HG03045 (cell line): Measurements from ENCODE around the gene CUX1.
"Not testable (repeated sequence)": the region's sequence is repeated elsewhere in the genome, so short reads cannot be mapped to it uniquely, and the experiment has no call there.

Source experiments
- ATAC-seq: cut with Tn5 transposase; IDR thresholded peaks from one replicate; pipeline ENCODE4 v1.9.1; 2021; ENCODE audit warnings: mild to moderate bottlenecking, moderate library complexity; ENCODE audit not compliant: unreplicated experiment

The CUX1 gene

GRCh38 chr7:102223184-102223583 is 405.8 kb downstream of the CUX1 start:
- no peak for ATAC-seq

GRCh38 chr7:102225025-102225424 is 407.6 kb downstream of the CUX1 start:
- ATAC-seq, result no peak

- no peak for ATAC-seq
Observed at GRCh38 chr7:102227371-102227770, 409.9 kb downstream of the CUX1 start.

DNA sequence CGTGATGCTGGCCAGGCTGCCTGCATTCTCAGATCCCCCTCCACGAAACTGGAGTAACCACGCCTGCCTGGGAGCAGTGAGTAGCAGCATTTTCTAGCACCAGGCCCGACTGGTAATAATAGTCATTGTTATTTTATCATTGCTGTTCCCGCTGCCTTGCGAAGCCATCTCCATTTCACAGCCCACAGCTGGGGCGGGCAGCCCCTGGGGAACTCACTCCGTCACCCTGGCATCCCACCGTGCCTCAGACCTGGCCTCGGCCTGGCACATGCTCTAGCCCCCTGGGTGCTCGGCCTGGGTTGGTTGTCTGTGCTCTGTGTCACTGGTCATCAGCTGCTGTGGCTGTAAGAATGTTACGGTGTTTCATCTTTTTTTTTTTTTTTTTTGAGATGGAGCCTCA is 411.5 kb downstream of the CUX1 start:
- ATAC-seq, result no peak

GRCh38 chr7:102230162-102230561 is 412.7 kb downstream of the CUX1 start:
- ATAC-seq, result not testable (repeated sequence)

DNA sequence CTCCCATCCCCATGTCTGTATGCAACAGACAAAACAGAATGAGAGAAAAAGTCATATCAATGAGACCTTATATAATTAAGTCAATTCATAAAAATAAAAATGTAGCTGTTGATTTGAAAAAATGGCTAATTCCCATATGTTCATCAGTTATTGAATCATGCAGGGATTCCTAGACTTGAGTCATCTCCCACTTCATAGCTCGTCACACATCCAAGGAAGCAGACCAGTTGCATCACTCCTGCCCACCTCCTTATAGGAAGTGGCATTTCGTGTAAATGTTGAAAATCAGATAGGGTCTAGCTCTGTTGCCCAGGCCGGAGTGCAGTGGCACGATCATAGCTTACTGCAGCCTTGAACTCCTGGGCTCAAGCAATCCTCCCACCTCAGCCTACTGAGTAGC is 413.2 kb downstream of the CUX1 start:
- ATAC-seq, result no peak

DNA sequence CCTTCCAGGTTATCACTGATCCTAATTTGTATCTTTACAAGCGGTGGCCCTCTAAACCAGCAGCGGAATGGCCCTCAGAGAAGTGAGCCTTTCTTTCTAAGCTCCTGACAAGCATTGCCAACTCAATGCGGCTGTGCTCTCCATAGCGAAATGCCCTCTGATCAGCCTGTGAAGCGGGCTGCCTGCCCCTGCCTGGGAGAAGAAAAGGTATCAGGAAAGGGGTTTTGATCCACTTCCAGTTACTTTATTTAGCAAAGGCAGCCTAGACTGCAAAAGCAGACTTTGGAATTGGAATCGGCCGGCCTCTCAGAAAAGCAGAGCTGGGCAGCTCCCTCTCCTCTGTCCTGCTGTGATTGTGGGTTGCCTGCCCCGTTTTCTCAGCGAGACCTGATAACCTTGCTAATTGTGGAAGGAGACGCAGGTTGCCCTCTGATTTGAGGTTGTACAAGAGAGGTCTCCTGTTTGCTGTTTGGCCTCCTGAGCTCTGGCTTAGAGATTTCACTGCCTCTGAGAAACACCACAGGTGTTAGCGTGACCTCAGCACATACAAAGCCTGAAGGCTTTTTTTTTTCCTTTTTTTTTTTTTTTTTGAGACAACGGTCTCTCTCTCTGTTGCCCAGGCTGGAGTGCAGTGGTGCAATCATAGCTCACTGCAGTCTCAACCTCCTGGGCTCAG is 415.3 kb downstream of the CUX1 start:
- ATAC-seq, result no peak

GRCh38 chr7:102234131-102234530 is 416.7 kb downstream of the CUX1 start:
- no peak for ATAC-seq

DNA sequence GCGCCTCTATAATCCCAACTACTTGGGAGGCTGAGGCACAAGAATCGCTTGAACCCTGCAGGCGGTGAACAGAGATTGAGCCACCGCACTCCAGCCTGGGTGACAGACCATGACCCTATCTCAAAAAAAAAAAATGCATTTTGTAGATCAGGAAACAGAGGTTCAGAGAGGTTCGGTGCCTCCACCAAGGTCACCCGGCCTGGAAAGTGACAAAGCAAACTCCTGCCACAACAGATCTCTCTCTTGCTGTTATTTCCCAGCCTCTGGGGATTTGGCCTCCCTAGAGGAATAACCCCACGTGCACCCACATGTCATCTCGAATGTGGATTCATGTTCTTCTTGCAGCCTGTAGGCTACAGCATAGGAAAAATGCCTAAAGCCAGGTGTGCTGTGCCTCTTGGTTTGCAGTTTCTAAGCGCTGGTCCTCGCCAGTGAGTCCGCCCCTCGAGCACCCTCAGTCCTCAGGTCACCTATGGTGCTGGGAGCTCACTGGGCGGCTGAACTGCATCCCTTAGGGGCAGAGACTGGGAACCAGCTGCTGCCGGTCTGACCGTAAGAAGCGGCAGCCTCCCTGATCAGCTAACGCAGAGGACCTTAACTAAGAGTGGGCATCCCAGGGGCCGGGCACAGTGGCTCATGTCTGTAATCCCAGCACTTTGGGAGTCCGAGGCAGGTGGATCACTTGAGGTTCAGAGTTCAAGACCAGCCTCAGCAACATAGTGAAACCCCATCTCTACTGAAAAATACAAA is 417.6 kb downstream of the CUX1 start:
- ATAC-seq, result no peak

- no peak for ATAC-seq
Observed at GRCh38 chr7:102236102-102236501, 418.7 kb downstream of the CUX1 start.

- ATAC-seq, result no peak
Observed at GRCh38 chr7:102236592-102237287, 419.3 kb downstream of the CUX1 start.

DNA sequence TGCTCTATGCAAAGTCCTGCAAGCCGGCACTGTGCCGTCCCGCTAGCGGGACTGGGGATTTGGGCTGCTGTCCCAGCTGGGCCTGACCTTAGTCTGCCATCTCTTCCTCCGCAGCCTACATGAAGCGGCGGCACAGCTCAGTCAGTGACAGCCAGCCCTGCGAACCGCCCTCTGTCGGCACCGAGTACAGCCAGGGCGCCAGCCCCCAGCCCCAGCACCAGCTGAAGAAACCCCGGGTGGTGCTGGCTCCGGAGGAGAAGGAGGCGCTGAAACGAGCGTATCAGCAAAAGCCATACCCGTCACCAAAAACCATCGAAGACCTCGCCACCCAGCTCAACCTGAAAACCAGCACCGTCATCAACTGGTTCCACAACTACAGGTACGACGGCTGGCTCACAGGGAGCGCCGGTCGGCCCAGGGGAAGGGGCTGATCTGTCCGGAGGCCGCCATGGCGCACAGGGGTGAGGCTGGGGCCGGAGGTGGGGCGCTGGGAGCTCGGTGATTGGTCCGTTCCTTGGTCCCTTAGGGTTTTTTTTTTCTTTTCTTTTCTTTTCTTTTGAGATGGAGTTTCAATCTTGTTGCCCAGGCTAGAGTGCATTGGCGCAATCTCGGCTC is 421.9 kb downstream of the CUX1 start:
- ATAC-seq, result no peak

- ATAC-seq, result no peak
Observed at GRCh38 chr7:102241431-102241830, 424.0 kb downstream of the CUX1 start.

- no peak for ATAC-seq
Observed at GRCh38 chr7:102244601-102245000, 427.2 kb downstream of the CUX1 start.

GRCh38 chr7:102248081-102248455 is 430.6 kb downstream of the CUX1 start:
- ATAC-seq, result no peak

DNA sequence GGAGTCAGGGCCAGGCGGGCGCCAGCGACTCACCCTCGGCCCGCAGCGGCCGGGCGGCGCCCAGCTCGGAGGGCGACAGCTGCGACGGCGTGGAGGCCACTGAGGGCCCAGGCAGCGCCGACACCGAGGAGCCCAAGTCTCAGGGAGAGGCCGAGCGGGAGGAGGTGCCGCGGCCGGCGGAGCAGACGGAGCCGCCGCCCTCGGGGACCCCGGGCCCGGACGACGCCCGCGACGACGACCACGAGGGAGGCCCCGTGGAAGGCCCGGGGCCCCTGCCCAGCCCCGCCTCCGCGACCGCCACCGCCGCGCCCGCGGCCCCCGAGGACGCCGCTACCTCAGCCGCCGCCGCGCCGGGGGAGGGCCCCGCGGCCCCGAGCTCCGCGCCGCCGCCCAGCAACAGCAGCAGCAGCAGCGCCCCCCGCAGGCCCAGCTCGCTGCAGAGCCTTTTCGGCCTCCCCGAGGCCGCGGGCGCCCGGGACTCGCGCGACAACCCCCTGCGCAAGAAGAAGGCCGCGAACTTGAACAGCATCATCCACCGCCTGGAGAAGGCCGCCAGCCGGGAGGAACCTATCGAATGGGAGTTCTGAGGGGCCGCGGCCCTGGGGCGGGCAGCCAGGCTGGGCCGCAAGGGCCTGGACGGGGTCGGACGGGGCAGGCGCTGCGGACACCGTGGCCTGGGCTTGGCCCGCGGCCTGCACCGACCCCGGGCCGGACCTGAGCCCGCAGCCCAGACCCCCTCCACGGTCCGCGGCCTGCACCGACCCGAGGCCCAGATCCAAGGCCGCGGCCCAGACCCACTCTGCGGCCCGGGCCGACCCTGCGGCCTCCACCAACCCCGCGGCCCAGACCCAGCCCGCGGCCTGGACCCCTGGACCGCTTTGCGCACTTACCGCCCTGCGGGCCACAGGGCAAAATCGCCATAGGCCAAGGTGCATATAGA is 431.3 kb downstream of the CUX1 start:
- ATAC-seq, result no peak

GRCh38 chr7:102251531-102252365 is 434.3 kb downstream of the CUX1 start:
- no peak for ATAC-seq

DNA sequence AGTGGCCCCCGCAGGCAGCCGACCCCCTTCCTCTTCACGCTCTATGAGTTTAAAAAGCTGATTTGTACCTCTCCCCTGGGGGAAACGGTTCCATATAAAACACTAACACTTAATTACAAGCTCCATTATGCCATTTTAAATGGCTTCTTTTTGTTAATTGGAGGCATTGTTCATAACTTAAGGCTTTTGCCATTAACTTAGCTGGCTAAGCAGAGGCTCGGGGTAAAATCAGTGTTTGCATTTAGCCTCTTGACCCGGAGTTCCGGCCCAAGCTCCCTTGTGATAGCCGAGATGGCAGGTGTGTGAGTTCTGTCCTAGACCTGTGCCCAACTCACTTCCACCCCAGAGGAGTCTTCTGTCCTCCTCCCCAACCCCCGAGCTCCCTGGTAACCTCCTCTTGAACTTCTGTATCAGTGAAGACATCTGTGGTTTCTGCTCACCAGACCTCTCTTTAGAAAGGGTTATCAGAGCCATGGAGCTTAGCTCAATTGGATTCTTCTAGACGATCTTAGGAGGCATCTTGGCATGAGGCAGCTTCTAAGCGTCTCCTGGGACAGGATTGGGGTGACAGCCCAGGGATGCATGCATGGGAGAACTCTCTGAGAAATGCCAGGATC is 435.0 kb downstream of the CUX1 start:
- no peak for ATAC-seq
